Lower lobe of right lung (tissue), 2 donors: ENCODE data around the gene ULBP2. TPM values are rescaled to one million over a fixed set of nuclear protein-coding genes. Genes with fewer than 3 reads are reported as not detected.
"Not testable (repeated sequence)": the region's sequence is repeated elsewhere in the genome, so short reads cannot be mapped to it uniquely, and the experiment has no call there.

Experiments
- ATAC-seq, 2 donors: fragments of 200-7000 bp; cut with Tn5 transposase; one replicate each; pipeline ENCODE4 v1.9.1; 2020 to 2022; ENCODE audit warnings: mild to moderate bottlenecking in 2 of 2, moderate library complexity in 2 of 2
- DNase-seq: peaks from one replicate; pipeline ENCODE4 v3.0.0-alpha.2; 2020
- H3K27ac ChIP-seq: fragments of 200-600 bp; one replicate; pipeline ENCODE4 v1.8.0; 2022
- H3K27me3 ChIP-seq: fragments of 200-600 bp; one replicate; pipeline ENCODE4 v1.8.0; 2022; ENCODE audit warnings: low read depth
- H3K36me3 ChIP-seq: fragments of 200-600 bp; one replicate; pipeline ENCODE4 v1.8.0; 2022; ENCODE audit warnings: mild to moderate bottlenecking
- H3K4me1 ChIP-seq: fragments of 200-600 bp; one replicate; pipeline ENCODE4 v1.8.0; 2022
- H3K4me3 ChIP-seq: fragments of 200-600 bp; one replicate; pipeline ENCODE4 v1.8.0; 2022; ENCODE audit warnings: mild to moderate bottlenecking
- H3K9me3 ChIP-seq: fragments of 200-600 bp; one replicate; pipeline ENCODE4 v1.8.0; 2022
- CTCF ChIP-seq: fragments of 200-600 bp; IDR thresholded peaks from one replicate; pipeline ENCODE4 v1.8.0; 2022; ENCODE audit warnings: antibody characterized with exemption, mild to moderate bottlenecking
- intact Hi-C: fragments of 100-400 bp; cut with DNase I; formaldehyde crosslinking; loops from one replicate; pipeline ENCODE4 v1.11.0; 2022
- total RNA-seq: library from RNA; stranded (reverse); fragmentation: NEBNext Ultra II Directional; extraction: Animal tissue kit (Norgen Biotek cat#: 25700); gene quantifications from one replicate; pipeline ENCODE4 v1.2.1, GENCODE V29; 2021
- donor health status: DM: no; HTN: yes; CAD: no; lungs with severe emphysema.

Gene ULBP2
- total RNA-seq, 1 donor from 2014 or later = 2.2 TPM

DNA sequence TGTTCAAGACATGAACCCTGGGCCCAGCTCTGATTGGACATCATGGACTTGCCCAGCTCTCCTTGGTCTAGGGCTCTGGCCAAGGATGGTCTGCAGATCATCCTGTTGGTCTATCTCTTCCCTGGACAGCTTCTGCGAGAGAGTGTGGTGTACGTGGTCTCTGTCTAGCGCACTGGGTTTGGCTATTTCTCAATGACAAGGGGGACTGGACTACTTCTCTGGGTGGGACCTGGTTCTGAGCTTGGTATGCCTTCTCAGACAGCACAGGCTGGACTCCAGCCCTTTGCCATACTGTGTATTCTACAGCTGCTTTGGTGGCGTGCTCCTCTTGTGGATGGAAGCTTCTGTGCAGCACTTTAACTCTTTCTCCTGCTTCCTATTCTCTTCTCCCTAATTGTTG is 35.4 kb upstream of the ULBP2 start:
- Histone ChIP-seq H3K4me3 (no peak overlapping the region), H3K4me1 (no peaks in the 10 kb centered on the region), H3K36me3 (no peaks in the 10 kb centered on the region), H3K9me3 (peaks cover 7% of the 10 kb centered on the region), H3K27me3 (no peaks in the 10 kb centered on the region), H3K27ac (no peak overlapping the region)
- intact Hi-C loops = no loop called here
- ATAC-seq (no peak), DNase-seq (no peak)
- TF ChIP-seq CTCF = no peak

- H3K36me3 ChIP-seq = no peaks in the 10 kb centered on the region
- H3K9me3 ChIP-seq = peaks cover 7% of the 10 kb centered on the region
- no peak for TF ChIP-seq CTCF
- intact Hi-C loops = no loop called here
- no peak overlapping the region for H3K27ac ChIP-seq
- no peak overlapping the region for H3K4me3 ChIP-seq
- DNase-seq = no peak
- H3K4me1 ChIP-seq = no peaks in the 10 kb centered on the region
- no peaks in the 10 kb centered on the region for H3K27me3 ChIP-seq
- ATAC-seq = no peak
Measured at GRCh38 chr6:149907317-149907716, 34.5 kb upstream of the ULBP2 start.

- ATAC-seq, intact Hi-C loops, H3K27ac ChIP-seq, H3K27me3 ChIP-seq, H3K9me3 ChIP-seq, DNase-seq, H3K4me3 ChIP-seq, H3K4me1 ChIP-seq, H3K36me3 ChIP-seq: not testable (repeated sequence)
Measured at GRCh38 chr6:149908480-149908879, 33.3 kb upstream of the ULBP2 start.

DNA sequence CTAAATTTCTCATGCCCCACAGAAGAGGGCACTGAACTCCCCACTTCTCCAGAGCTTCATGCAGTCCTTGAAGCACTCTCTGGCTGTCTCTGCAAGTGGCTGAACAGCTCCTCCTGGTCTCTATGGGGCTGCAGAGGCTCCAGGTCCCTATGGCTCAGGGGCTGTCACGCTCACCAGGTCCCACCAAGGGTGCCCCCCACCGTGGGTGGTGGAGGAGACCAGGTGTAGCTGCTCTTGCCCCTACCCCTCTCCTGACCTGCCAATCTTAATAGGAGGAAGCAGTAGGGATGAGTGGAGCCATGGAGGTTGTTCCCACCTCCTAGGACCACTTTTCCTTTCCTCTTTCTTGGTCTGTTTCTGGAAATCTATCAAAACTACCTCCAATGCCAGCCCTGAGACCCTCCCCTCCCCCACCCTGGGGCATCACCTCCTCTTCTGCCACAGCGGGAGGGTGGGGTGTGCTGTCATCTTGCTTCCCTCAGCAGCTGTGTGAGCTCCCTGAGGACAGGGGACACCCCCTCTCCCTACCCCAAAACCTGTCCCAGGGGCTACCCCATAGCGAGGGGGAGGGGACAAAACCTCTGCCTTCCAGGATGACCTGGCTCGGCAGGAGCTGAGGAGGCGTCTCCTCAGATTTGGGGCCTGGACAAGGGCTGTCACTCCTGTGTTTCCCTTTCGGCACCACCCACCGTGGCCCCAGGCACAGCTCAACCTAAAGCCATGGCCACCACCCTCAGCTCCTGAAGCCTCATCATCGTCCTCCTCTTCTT is 31.9 kb upstream of the ULBP2 start:
- Histone ChIP-seq H3K9me3 (peaks cover 7% of the 10 kb centered on the region), H3K27me3 (no peaks in the 10 kb centered on the region), H3K27ac (no peak overlapping the region), H3K4me3 (no peak overlapping the region), H3K36me3 (no peaks in the 10 kb centered on the region), H3K4me1 (no peaks in the 10 kb centered on the region)
- intact Hi-C loops = no loop called here
- DNase-seq (no peak), ATAC-seq (no peak)
- TF ChIP-seq CTCF = no peak

GRCh38 chr6:149910721-149911151 is 31.1 kb upstream of the ULBP2 start:
- no peaks in the 10 kb centered on the region for H3K36me3 ChIP-seq
- H3K27ac ChIP-seq = no peak overlapping the region
- DNase-seq (no peak), ATAC-seq (no peak)
- H3K27me3 ChIP-seq = no peaks in the 10 kb centered on the region
- H3K9me3 ChIP-seq = peaks cover 7% of the 10 kb centered on the region
- no peak for TF ChIP-seq CTCF
- intact Hi-C loops = no loop called here
- no peaks in the 10 kb centered on the region for H3K4me1 ChIP-seq
- no peak overlapping the region for H3K4me3 ChIP-seq

DNA sequence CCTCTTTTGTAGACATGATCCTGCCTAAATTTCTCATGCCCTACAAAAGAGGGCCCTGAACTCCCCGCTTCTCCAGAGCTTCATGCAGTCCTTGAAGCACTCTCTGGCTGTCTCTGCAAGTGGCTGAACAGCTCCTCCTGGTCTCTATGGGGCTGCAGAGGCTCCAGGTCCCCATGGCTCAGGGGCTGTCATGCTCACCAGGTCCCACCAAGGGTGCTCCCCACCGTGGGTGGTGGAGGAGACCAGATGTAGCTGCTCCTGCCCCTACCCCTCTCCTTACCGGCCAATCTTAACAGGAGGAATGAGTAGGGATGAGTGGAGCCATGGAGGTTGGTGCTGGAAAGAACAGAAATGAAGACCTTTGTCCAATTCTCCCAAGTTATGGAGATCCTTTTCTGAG is 29.1 kb upstream of the ULBP2 start:
- ATAC-seq, DNase-seq, intact Hi-C loops: not testable (repeated sequence)

More for the DNA sequence above, 29.1 kb upstream of the ULBP2 start:
- not testable (repeated sequence) for H3K36me3 ChIP-seq, H3K27ac ChIP-seq, H3K27me3 ChIP-seq, H3K4me3 ChIP-seq, H3K4me1 ChIP-seq, H3K9me3 ChIP-seq
